ENCODE measurements around the gene A1BG. TPM values are rescaled to one million over a fixed set of nuclear protein-coding genes. Genes with fewer than 3 reads are reported as not detected.
A peak's percentile ranks its signal among the peaks of the same experiment; 100 is the strongest.

A1BG gene
- total RNA-seq, 1 donor from 2014 or later: 7.5 TPM

GRCh38 chr19:58330458-58330857 is 22.8 kb downstream of the A1BG start:
- Histone ChIP-seq H3K4me1 (peaks cover 5% of the 10 kb centered on the region), H3F3A (ENCODE audit: low read depth) (no peaks in the 10 kb centered on the region), H3K27ac (no peak overlapping the region), H3K9ac (no peak overlapping the region), H3K36me3 (no peaks in the 10 kb centered on the region), H4K20me1 (ENCODE audit: low read depth) (no peaks in the 10 kb centered on the region), H2AFZ (replicated peaks) (no peak overlapping the region), H3K4me2 (no peak overlapping the region), H3K27me3 (no peaks in the 10 kb centered on the region), H3K4me3 (no peak overlapping the region), H3K79me2 (ENCODE audit: low read depth) (peaks cover 18% of the 10 kb centered on the region), H3K9me3 (ENCODE audit: low read depth) (no peaks in the 10 kb centered on the region)
- TF ChIP-seq, protein P1, sequence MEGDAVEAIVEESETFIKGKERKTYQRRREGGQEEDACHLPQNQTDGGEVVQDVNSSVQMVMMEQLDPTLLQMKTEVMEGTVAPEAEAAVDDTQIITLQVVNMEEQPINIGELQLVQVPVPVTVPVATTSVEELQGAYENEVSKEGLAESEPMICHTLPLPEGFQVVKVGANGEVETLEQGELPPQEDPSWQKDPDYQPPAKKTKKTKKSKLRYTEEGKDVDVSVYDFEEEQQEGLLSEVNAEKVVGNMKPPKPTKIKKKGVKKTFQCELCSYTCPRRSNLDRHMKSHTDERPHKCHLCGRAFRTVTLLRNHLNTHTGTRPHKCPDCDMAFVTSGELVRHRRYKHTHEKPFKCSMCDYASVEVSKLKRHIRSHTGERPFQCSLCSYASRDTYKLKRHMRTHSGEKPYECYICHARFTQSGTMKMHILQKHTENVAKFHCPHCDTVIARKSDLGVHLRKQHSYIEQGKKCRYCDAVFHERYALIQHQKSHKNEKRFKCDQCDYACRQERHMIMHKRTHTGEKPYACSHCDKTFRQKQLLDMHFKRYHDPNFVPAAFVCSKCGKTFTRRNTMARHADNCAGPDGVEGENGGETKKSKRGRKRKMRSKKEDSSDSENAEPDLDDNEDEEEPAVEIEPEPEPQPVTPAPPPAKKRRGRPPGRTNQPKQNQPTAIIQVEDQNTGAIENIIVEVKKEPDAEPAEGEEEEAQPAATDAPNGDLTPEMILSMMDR (IDR thresholded peaks at IDR 0.05): no peak
- no peak for TF ChIP-seq EZH2phosphoT487 (IDR thresholded peaks at IDR 0.05)
- no peak for TF ChIP-seq EZH2 (IDR thresholded peaks at IDR 0.05)
- Mint-ChIP-seq H3K4me1 (peaks cover 16% of the 10 kb centered on the region), H3K36me3 (peaks cover 3% of the 10 kb centered on the region), H3K27ac (no peak overlapping the region), H3K27me3 (ENCODE audit: insufficient read depth, low read depth) (no peaks in the 10 kb centered on the region), H3K4me3 (no peak overlapping the region), H3K9me3 (no peaks in the 10 kb centered on the region)
- no peak for DNase-seq (ENCODE audit: low spot score)

- H4K20me1 ChIP-seq (ENCODE audit: low read depth): no peaks in the 10 kb centered on the region
- no peaks in the 10 kb centered on the region for H3K9me3 ChIP-seq (ENCODE audit: low read depth)
- H3K4me3 ChIP-seq: no peak overlapping the region
- no peaks in the 10 kb centered on the region for H3K9me3 Mint-ChIP-seq
- H3K27me3 ChIP-seq: no peaks in the 10 kb centered on the region
- H2AFZ ChIP-seq (replicated peaks): no peak overlapping the region
- TF ChIP-seq EZH2phosphoT487 (IDR thresholded peaks at IDR 0.05): no peak
- TF ChIP-seq, protein P1 (IDR thresholded peaks at IDR 0.05): peak; percentile 72
- DNase-seq (ENCODE audit: low spot score): peak; percentile 84
- H3K27ac ChIP-seq: no peak overlapping the region
- H3K27ac Mint-ChIP-seq: no peak overlapping the region
- no peaks in the 10 kb centered on the region for H3K27me3 Mint-ChIP-seq (ENCODE audit: insufficient read depth, low read depth)
- no peak overlapping the region for H3K4me2 ChIP-seq
- H3K79me2 ChIP-seq (ENCODE audit: low read depth): peaks cover 19% of the 10 kb centered on the region
- H3K4me1 ChIP-seq: peaks cover 5% of the 10 kb centered on the region
- H3K36me3 Mint-ChIP-seq: no peaks in the 10 kb centered on the region
- H3K36me3 ChIP-seq: no peaks in the 10 kb centered on the region
- no peaks in the 10 kb centered on the region for H3F3A ChIP-seq (ENCODE audit: low read depth)
- H3K4me1 Mint-ChIP-seq: peaks cover 16% of the 10 kb centered on the region
- no peak overlapping the region for H3K4me3 Mint-ChIP-seq
- no peak overlapping the region for H3K9ac ChIP-seq
Observed at GRCh38 chr19:58328999-58329398, 24.3 kb downstream of the A1BG start.

- H3K4me1 ChIP-seq: peaks cover 5% of the 10 kb centered on the region
- no peaks in the 10 kb centered on the region for H3K27me3 ChIP-seq
- H3K79me2 ChIP-seq (ENCODE audit: low read depth): peaks cover 19% of the 10 kb centered on the region
Observed at GRCh38 chr19:58326914-58327726, 26.2 kb downstream of the A1BG start, which contains the start of gene ZSCAN22. TSS of gene ZSCAN22 (plus strand) at chr19:58326994. CDS start at chr19:58334803, 7,809 bp downstream.

More at GRCh38 chr19:58326914-58327726, 26.2 kb downstream of the A1BG start, which contains the start of gene ZSCAN22:
- Histone ChIP-seq H2AFZ (replicated peaks) (peak within 1 kb of the TSS; percentile 98), H3K27ac (no peak within 1 kb of the TSS), H3F3A (ENCODE audit: low read depth) (no peaks in the 10 kb centered on the region), H3K4me2 (peak within 1 kb of the TSS; percentile 87), H3K9ac (peak within 1 kb of the TSS; percentile 62), H3K36me3 (no peaks in the 10 kb centered on the region), H4K20me1 (ENCODE audit: low read depth) (peaks cover 7% of the 10 kb centered on the region), H3K9me3 (ENCODE audit: low read depth) (no peaks in the 10 kb centered on the region), H3K4me3 (peak within 1 kb of the TSS; percentile 82)
- H3K27ac Mint-ChIP-seq: no peak within 1 kb of the TSS
- no peaks in the 10 kb centered on the region for H3K27me3 Mint-ChIP-seq (ENCODE audit: insufficient read depth, low read depth)
- no peak within 1 kb of the TSS for H3K4me3 Mint-ChIP-seq
- peaks cover 16% of the 10 kb centered on the region for H3K4me1 Mint-ChIP-seq
- no peaks in the 10 kb centered on the region for H3K9me3 Mint-ChIP-seq
- TF ChIP-seq, protein P1 (IDR thresholded peaks at IDR 0.05): no peak
- peak; percentile 98 for DNase-seq (ENCODE audit: low spot score)
- peaks cover 5% of the 10 kb centered on the region for H3K36me3 Mint-ChIP-seq

All from neural progenitor cell (in vitro differentiated cells).